KG1 (cell line): ENCODE results near the gene CPSF7.

Experiments
- DNase-seq: peaks from one replicate; lab custom pipeline; 2025; lab: John Stamatoyannopoulos, UW

Gene CPSF7

GRCh38 chr11:61357233-61357893, 72.4 kb downstream of the CPSF7 start:
- no peak for DNase-seq

GRCh38 chr11:61356706-61357105, 73.1 kb downstream of the CPSF7 start:
- DNase-seq = no peak

GRCh38 chr11:61354208-61354607, 75.6 kb downstream of the CPSF7 start:
- DNase-seq = no peak

- DNase-seq = no peak
Observed at GRCh38 chr11:61353131-61354067, 76.4 kb downstream of the CPSF7 start.
